K562 (cell line): ENCODE data around the gene ZSWIM4.

Experiments
- EP300 ChIP-seq: IDR thresholded peaks from 2 replicates; pipeline ENCODE4 v1.6.1; 2012; ENCODE audit warnings: low read length, improper control_type of control experiment
- MYBL2 ChIP-seq, 2 experiments: fragments of 450-650 bp in 1 of 2; sonication (generic) in 1 of 2; formaldehyde crosslinking in 1 of 2; IDR thresholded peaks; 2 replicates each; pipeline versions ENCODE4 v1.6.1 to v1.8.1; 2017 to 2022; ENCODE audit warnings: borderline replicate concordance in 1 of 2, inconsistent platforms in 1 of 2, low read depth in 1 of 2, mild to moderate bottlenecking in 1 of 2, missing genetic modification reagents in 1 of 2, moderate library complexity in 1 of 2
- TAF15 ChIP-seq: fragments of 200-400 bp; formaldehyde crosslinking; IDR thresholded peaks from 2 replicates; pipeline ENCODE4 v1.6.1; 2017; ENCODE audit warnings: mild to moderate bottlenecking, low read depth, low read length, moderate library complexity
- TF ChIP-seq, protein P1 (sequence below): fragments of 150-350 bp; conservative IDR thresholded peaks from 2 replicates; pipeline ENCODE4 v1.6.1; 2014; ENCODE audit warnings: low read length

DNA sequence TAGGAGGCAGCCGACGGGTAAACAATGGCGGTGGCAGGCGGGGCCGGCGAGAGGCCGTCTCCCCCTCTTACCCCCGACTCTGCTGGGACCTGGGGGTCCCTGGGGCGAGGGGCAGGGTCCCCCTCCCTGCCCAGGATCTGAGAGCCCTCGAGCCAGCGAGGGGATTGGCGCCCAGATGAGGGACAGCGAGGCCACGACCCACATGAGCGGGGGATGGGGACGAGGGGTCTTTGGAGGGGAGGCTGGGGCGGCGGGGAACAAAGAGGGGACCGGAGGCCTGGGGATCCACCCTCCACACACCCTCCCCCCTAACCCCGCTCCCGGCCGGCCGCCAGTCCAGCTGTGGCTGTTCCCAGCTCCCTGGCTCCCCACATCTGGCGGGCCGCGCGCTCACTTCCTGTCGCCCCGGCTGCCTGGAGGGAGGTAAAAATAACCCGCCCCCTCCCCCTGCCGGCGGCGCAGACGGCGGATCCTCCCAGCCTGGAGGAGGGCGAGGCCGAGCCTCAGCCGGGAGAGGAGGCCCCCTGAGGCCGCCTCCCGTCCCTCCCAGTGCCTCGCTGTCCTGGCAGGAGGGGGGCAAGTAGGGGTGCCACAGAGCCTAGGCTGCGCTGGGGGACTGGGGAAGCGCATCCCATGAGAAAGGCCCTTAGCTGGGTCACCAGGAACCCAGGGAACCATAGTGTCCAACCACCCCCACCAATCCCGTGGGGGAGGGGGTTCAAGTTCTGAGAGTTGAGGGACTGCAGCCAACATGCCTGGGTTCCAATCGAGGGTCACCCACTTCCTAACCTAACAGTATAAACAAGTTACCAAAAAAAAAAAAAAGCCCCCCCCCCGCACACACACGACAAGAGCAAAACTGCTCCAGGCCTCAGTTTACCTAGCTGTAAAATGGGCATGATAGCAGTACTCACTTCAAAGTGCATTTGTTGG lies 52.4 kb downstream of the ZSWIM4 start:
- TF ChIP-seq TAF15 (no peak), MYBL2 (IDR thresholded peaks at IDR 0.05; ENCODE audit: low read depth) (no peak), MYBL2 (CRISPR knock-in tag; IDR thresholded peaks at IDR 0.05; ENCODE audit: borderline replicate concordance) (no peak), EP300 (peak; percentile 59)
- TF ChIP-seq, protein P1, sequence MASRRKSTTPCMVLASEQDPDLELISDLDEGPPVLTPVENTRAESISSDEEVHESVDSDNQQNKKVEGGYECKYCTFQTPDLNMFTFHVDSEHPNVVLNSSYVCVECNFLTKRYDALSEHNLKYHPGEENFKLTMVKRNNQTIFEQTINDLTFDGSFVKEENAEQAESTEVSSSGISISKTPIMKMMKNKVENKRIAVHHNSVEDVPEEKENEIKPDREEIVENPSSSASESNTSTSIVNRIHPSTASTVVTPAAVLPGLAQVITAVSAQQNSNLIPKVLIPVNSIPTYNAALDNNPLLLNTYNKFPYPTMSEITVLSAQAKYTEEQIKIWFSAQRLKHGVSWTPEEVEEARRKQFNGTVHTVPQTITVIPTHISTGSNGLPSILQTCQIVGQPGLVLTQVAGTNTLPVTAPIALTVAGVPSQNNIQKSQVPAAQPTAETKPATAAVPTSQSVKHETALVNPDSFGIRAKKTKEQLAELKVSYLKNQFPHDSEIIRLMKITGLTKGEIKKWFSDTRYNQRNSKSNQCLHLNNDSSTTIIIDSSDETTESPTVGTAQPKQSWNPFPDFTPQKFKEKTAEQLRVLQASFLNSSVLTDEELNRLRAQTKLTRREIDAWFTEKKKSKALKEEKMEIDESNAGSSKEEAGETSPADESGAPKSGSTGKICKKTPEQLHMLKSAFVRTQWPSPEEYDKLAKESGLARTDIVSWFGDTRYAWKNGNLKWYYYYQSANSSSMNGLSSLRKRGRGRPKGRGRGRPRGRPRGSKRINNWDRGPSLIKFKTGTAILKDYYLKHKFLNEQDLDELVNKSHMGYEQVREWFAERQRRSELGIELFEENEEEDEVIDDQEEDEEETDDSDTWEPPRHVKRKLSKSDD, result no peak
